Measurements from ENCODE around the gene CIZ1.

The CIZ1 gene

DNA sequence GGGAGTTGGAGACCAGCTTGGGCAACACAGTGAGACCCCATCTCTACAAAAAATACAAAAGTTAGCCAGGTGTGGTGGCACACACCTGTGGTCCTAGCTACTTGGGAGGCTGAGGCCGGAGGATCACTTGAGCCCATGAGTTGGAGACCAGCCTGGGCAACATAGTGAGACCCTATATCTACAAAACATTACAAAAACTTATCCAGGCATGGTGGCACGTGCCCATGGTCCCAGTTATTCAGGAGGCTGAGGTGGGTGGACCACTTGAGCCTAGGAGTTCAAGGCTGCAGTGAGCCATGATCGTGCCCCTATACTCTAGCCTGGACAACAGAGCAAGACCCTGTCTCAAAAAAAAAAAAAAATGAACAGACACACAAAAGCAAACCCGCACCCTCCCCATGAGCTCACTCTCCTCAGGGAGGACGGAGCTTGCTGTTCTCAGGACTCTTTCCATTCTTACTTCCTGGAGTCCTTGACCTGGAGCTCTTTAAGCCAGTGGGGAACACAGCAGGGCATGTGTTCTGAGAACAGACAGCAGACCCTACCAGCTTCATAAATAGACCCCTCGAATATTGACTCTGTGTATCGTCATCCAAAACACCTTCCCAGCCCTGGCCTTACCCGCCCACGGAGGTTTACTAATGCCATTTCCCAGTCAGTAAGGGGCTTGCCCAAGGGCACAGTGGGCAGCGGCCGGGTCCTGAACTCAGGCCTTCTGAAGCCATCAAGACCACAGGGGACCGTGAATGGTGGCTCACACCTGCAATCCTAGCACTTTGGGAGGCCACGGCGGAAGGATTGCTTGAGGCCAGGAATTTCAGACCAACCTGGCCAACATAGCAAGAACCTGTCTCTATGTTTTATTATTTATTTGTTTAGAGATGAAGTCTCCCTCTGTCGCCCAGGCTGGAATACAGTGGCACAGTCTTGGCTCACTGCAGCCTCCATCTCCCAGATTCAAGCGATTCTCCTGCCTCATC, 75.0 kb downstream of the CIZ1 start:
- H3K27ac ChIP-seq: no peak overlapping the region
- no peaks in the 10 kb centered on the region for H3K27me3 ChIP-seq

More for the DNA sequence above, 75.0 kb downstream of the CIZ1 start:
- Histone ChIP-seq H3K4me2 (no peak overlapping the region), H3K4me1 (peaks cover 46% of the 10 kb centered on the region), H3K9ac (no peak overlapping the region), H3K9me3 (no peaks in the 10 kb centered on the region), H3K4me3 (no peak overlapping the region), H3K36me3 (peaks cover 70% of the 10 kb centered on the region), H4K20me1 (peaks cover 24% of the 10 kb centered on the region)
- TF ChIP-seq Cebpa-rat (IDR thresholded peaks at IDR 0.05): no peak
